Psoas muscle (tissue), 8 donors: ENCODE results near the gene ALS2. TPM values are rescaled to one million over a fixed set of nuclear protein-coding genes. Genes with fewer than 3 reads are reported as not detected.
A peak's percentile ranks its signal among the peaks of the same experiment; 100 is the strongest.

Experiments
- ATAC-seq, 4 donors: fragments of 200-7000 bp; cut with Tn5 transposase; one replicate each; pipeline ENCODE4 v1.9.1; 2020; ENCODE audit warnings: moderate library complexity in 3 of 4, mild to moderate bottlenecking in 2 of 4
- DNase-seq, 2 donors: peaks; one replicate each; pipeline ENCODE4 v3.0.0-alpha.2; 2020
- H3K27ac ChIP-seq: fragments of 200-600 bp; one replicate; pipeline ENCODE4 v1.8.0; 2022
- H3K27me3 ChIP-seq, 3 donors: fragments of 200-600 bp in 1 of 3; one replicate each; pipeline versions ENCODE4 v1.6.1 to v1.8.0; 2013 to 2022; ENCODE audit warnings: low read length in 2 of 3, mild to moderate bottlenecking in 2 of 3, moderate library complexity in 1 of 3; ENCODE audit not compliant: insufficient read depth in 3 of 3
- H3K36me3 ChIP-seq, 2 donors: fragments of 200-600 bp in 1 of 2; one replicate each; pipeline versions ENCODE4 v1.6.1 to v1.8.0; 2013 to 2022; ENCODE audit warnings: low read depth in 1 of 2, mild to moderate bottlenecking in 1 of 2, moderate library complexity in 1 of 2; ENCODE audit not compliant: insufficient read depth in 1 of 2
- H3K4me1 ChIP-seq: fragments of 200-600 bp; one replicate; pipeline ENCODE4 v1.8.0; 2022
- H3K4me3 ChIP-seq: fragments of 200-600 bp; one replicate; pipeline ENCODE4 v1.8.0; 2022; ENCODE audit warnings: mild to moderate bottlenecking
- H3K9me3 ChIP-seq: fragments of 200-600 bp; one replicate; pipeline ENCODE4 v1.8.0; 2022
- CTCF ChIP-seq: fragments of 200-600 bp; IDR thresholded peaks from one replicate; pipeline ENCODE4 v1.8.0; 2022; ENCODE audit warnings: antibody characterized with exemption
- WGBS, 3 donors: extraction: QIAGEN DNeasy Blood & Tissue Kit; methylation state at CpG; one replicate each; pipeline versions ENCODE4 v1.1.6 to v1.1.7; 2013; 5-methylcytosine and 5-hydroxymethylcytosine counted together
- intact Hi-C, 2 donors: fragments of 100-400 bp; cut with DNase I; formaldehyde crosslinking; loops; one replicate each; pipeline versions ENCODE4 v1.11.0 to v1.14.2; 2022
- polyA plus RNA-seq, 3 donors: library from polyadenylated mRNA; stranded (reverse); fragments of 200-250 nt; gene quantifications; one replicate each; pipeline ENCODE4 v1.2.3, GENCODE V29; 2013
- total RNA-seq, 4 donors: library from RNA; stranded (reverse); fragmentation: NEBNext Ultra II Directional in 2 of 4; extraction: Animal tissue kit (Norgen Biotek cat#: 25700) in 2 of 4; gene quantifications; one replicate each; pipeline versions ENCODE4 v1.2.1 to v1.2.4, GENCODE V29; 2021 to 2023
- donor health status: healthy with polysubstance abuse.
- donor health status: DM: no; HTN: no; CAD: no; lungs with moderate emphysema.
- donor health status: Bipolar disorder and iron deficiency.
- donor health status: healthy.
- donor health status: DM: yes; HTN: yes; CAD: no.
- donor health status: DM: no; HTN: no; CAD: no.
- donor health status: DM: no; HTN: no; CAD: no.
- donor health status: DM: yes; HTN: yes; CAD: no.

Gene ALS2
- total and polyA plus RNA-seq, 7 donors: 6.3 to 26.4 (median 18.9) TPM

GRCh38 chr2:201654616-201655384, 125.9 kb downstream of the ALS2 start:
- H3K9me3 ChIP-seq: no peaks in the 10 kb centered on the region
- ATAC-seq (no peak), DNase-seq (no peak)
- no peak overlapping the region for H3K4me3 ChIP-seq
- no peaks in the 10 kb centered on the region for H3K36me3 ChIP-seq
- 75 to 78% (median 75%) methylated on average over 5 of the region's 5 CpGs for WGBS, 3 donors
- H3K27ac ChIP-seq: no peak overlapping the region
- TF ChIP-seq CTCF: no peak
- intact Hi-C loops: no loop called here
- H3K4me1 ChIP-seq: no peaks in the 10 kb centered on the region
- no peaks in the 10 kb centered on the region for H3K27me3 ChIP-seq

- DNase-seq (no peak), ATAC-seq (no peak)
- intact Hi-C loops: no loop called here
- Histone ChIP-seq H3K27ac (peak overlapping the region; percentile 34), H3K4me1 (no peaks in the 10 kb centered on the region), H3K4me3 (no peak overlapping the region), H3K27me3 (no peaks in the 10 kb centered on the region), H3K9me3 (no peaks in the 10 kb centered on the region), H3K36me3 (no peaks in the 10 kb centered on the region)
- no peak for TF ChIP-seq CTCF
- 82 to 86% (median 85%) methylated on average over 6 of the region's 6 CpGs for WGBS, 3 donors
These were observed 127.5 kb downstream of the ALS2 start for GRCh38 chr2:201653221-201653620.

Other genes starting within 250 kb of the ALS2 start
- gene TMEM237, start 137.4 kb downstream of the ALS2 start, total RNA-seq: 10 to 100 TPM in 3 of 4 donors, 1 to 10 TPM in 1; 9.7 to 19.5 (median 15.8) TPM
- 10 to 100 TPM in 2 of 3 donors, 1 to 10 TPM in 1; 7.0 to 13.9 (median 11.6) TPM for gene TMEM237, start 137.4 kb downstream of the ALS2 start, polyA plus RNA-seq
- under 1 TPM in 2 of 4 donors, not detected in 2; 0.17 to 0.34 TPM for gene MPP4, start 82.3 kb downstream of the ALS2 start, total RNA-seq
- gene MPP4, start 82.3 kb downstream of the ALS2 start, polyA plus RNA-seq: under 1 TPM; 0.06 to 0.25 (median 0.06) TPM
- gene CDK15, start 25.6 kb upstream of the ALS2 start, total RNA-seq: under 1 TPM; 0.25 to 0.92 (median 0.37) TPM
- gene CDK15, start 25.6 kb upstream of the ALS2 start, polyA plus RNA-seq: under 1 TPM in 2 of 3 donors, not detected in 1; 0.05 to 0.29 TPM